ENCODE data around the gene DIS3L2. TPM values are rescaled to one million over a fixed set of nuclear protein-coding genes. Genes with fewer than 3 reads are reported as not detected.

Gene DIS3L2
- total RNA-seq, 1 donor from 2014 or later, result 24.0 TPM

- no peaks in the 10 kb centered on the region for H3K79me2 ChIP-seq (ENCODE audit: insufficient read depth, low read length)
- peaks cover 3% of the 10 kb centered on the region for H3K9me3 Mint-ChIP-seq (ENCODE audit: unreplicated experiment)
- no peak overlapping the region for H3K27ac ChIP-seq (ENCODE audit: low read depth, low read length)
- H3K4me2 ChIP-seq (ENCODE audit: low read length), result no peak overlapping the region
- no peak overlapping the region for H3K9ac ChIP-seq (ENCODE audit: low read length)
- H3K27me3 Mint-ChIP-seq (ENCODE audit: low read depth, unreplicated experiment), result no peaks in the 10 kb centered on the region
- H3K4me1 Mint-ChIP-seq (ENCODE audit: low read depth, unreplicated experiment), result peaks cover 15% of the 10 kb centered on the region
- TF ChIP-seq, protein P1, sequence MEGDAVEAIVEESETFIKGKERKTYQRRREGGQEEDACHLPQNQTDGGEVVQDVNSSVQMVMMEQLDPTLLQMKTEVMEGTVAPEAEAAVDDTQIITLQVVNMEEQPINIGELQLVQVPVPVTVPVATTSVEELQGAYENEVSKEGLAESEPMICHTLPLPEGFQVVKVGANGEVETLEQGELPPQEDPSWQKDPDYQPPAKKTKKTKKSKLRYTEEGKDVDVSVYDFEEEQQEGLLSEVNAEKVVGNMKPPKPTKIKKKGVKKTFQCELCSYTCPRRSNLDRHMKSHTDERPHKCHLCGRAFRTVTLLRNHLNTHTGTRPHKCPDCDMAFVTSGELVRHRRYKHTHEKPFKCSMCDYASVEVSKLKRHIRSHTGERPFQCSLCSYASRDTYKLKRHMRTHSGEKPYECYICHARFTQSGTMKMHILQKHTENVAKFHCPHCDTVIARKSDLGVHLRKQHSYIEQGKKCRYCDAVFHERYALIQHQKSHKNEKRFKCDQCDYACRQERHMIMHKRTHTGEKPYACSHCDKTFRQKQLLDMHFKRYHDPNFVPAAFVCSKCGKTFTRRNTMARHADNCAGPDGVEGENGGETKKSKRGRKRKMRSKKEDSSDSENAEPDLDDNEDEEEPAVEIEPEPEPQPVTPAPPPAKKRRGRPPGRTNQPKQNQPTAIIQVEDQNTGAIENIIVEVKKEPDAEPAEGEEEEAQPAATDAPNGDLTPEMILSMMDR (IDR thresholded peaks at IDR 0.05; ENCODE audit: insufficient read depth, low read depth, low read length), result no peak
- TF ChIP-seq EZH2 (IDR thresholded peaks at IDR 0.05; ENCODE audit: insufficient read depth, low read length), result no peak
- H3K36me3 ChIP-seq (ENCODE audit: insufficient read depth, low read length), result no peaks in the 10 kb centered on the region
- H3K27me3 ChIP-seq (ENCODE audit: insufficient read depth, low read length), result no peaks in the 10 kb centered on the region
- peaks cover 6% of the 10 kb centered on the region for H3K36me3 Mint-ChIP-seq (ENCODE audit: low read depth, unreplicated experiment)
- H4K20me1 ChIP-seq (ENCODE audit: insufficient read depth, low read length), result peaks cover 10% of the 10 kb centered on the region
- peaks cover 3% of the 10 kb centered on the region for H3K4me1 ChIP-seq (ENCODE audit: insufficient read depth, low read length)
- FAIRE-seq (no peak), DNase-seq (ENCODE audit: low read depth) (no peak)
- no peak overlapping the region for H3K4me3 ChIP-seq (ENCODE audit: insufficient read depth, low read depth, low read length)
- no peak overlapping the region for H2AFZ ChIP-seq (ENCODE audit: low read depth, low read length)
- H3K4me3 Mint-ChIP-seq (ENCODE audit: unreplicated experiment), result no peak overlapping the region
- no peaks in the 10 kb centered on the region for H3K9me3 ChIP-seq (ENCODE audit: insufficient read depth, low read depth, low read length)
- no peak overlapping the region for H3K27ac Mint-ChIP-seq (ENCODE audit: unreplicated experiment)
Observed at GRCh38 chr2:232116852-232117251, 155.3 kb downstream of the DIS3L2 start.

GRCh38 chr2:232117413-232117812 is 155.9 kb downstream of the DIS3L2 start:
- H3K4me3 ChIP-seq (ENCODE audit: insufficient read depth, low read depth, low read length), result no peak overlapping the region
- Mint-ChIP-seq H3K9me3 (ENCODE audit: unreplicated experiment) (peaks cover 3% of the 10 kb centered on the region), H3K27ac (ENCODE audit: unreplicated experiment) (no peak overlapping the region), H3K4me3 (ENCODE audit: unreplicated experiment) (no peak overlapping the region), H3K4me1 (ENCODE audit: low read depth, unreplicated experiment) (peaks cover 15% of the 10 kb centered on the region), H3K36me3 (ENCODE audit: low read depth, unreplicated experiment) (peaks cover 6% of the 10 kb centered on the region), H3K27me3 (ENCODE audit: low read depth, unreplicated experiment) (no peaks in the 10 kb centered on the region)
- no peaks in the 10 kb centered on the region for H3K27me3 ChIP-seq (ENCODE audit: insufficient read depth, low read length)
- H3K79me2 ChIP-seq (ENCODE audit: insufficient read depth, low read length), result no peaks in the 10 kb centered on the region
- H3K27ac ChIP-seq (ENCODE audit: low read depth, low read length), result no peak overlapping the region
- no peak overlapping the region for H3K9ac ChIP-seq (ENCODE audit: low read length)
- no peak for DNase-seq (ENCODE audit: low read depth)
- H3K4me2 ChIP-seq (ENCODE audit: low read length), result no peak overlapping the region
- no peak for FAIRE-seq
- no peak overlapping the region for H2AFZ ChIP-seq (ENCODE audit: low read depth, low read length)
- peaks cover 3% of the 10 kb centered on the region for H3K4me1 ChIP-seq (ENCODE audit: insufficient read depth, low read length)
- H4K20me1 ChIP-seq (ENCODE audit: insufficient read depth, low read length), result peaks cover 10% of the 10 kb centered on the region
- H3K36me3 ChIP-seq (ENCODE audit: insufficient read depth, low read length), result no peaks in the 10 kb centered on the region
- H3K9me3 ChIP-seq (ENCODE audit: insufficient read depth, low read depth, low read length), result no peaks in the 10 kb centered on the region
- TF ChIP-seq EZH2 (IDR thresholded peaks at IDR 0.05; ENCODE audit: insufficient read depth, low read length), result no peak
- TF ChIP-seq, protein P1 (IDR thresholded peaks at IDR 0.05; ENCODE audit: insufficient read depth, low read depth, low read length), result no peak

GRCh38 chr2:232120911-232121310 is 159.4 kb downstream of the DIS3L2 start:
- H3K4me2 ChIP-seq (ENCODE audit: low read length), result no peak overlapping the region
- Mint-ChIP-seq H3K4me3 (ENCODE audit: unreplicated experiment) (no peak overlapping the region), H3K27me3 (ENCODE audit: low read depth, unreplicated experiment) (no peaks in the 10 kb centered on the region), H3K4me1 (ENCODE audit: low read depth, unreplicated experiment) (peaks cover 9% of the 10 kb centered on the region), H3K36me3 (ENCODE audit: low read depth, unreplicated experiment) (peaks cover 8% of the 10 kb centered on the region), H3K9me3 (ENCODE audit: unreplicated experiment) (no peaks in the 10 kb centered on the region), H3K27ac (ENCODE audit: unreplicated experiment) (no peak overlapping the region)
- H3K36me3 ChIP-seq (ENCODE audit: insufficient read depth, low read length), result no peaks in the 10 kb centered on the region
- peak; percentile 22 for DNase-seq (ENCODE audit: low read depth)
- no peak overlapping the region for H3K27ac ChIP-seq (ENCODE audit: low read depth, low read length)
- no peak overlapping the region for H3K9ac ChIP-seq (ENCODE audit: low read length)
- H3K4me3 ChIP-seq (ENCODE audit: insufficient read depth, low read depth, low read length), result no peak overlapping the region
- H4K20me1 ChIP-seq (ENCODE audit: insufficient read depth, low read length), result peaks cover 10% of the 10 kb centered on the region
- no peaks in the 10 kb centered on the region for H3K79me2 ChIP-seq (ENCODE audit: insufficient read depth, low read length)
- H3K27me3 ChIP-seq (ENCODE audit: insufficient read depth, low read length), result no peaks in the 10 kb centered on the region
- no peak for TF ChIP-seq EZH2 (IDR thresholded peaks at IDR 0.05; ENCODE audit: insufficient read depth, low read length)
- TF ChIP-seq, protein P1 (IDR thresholded peaks at IDR 0.05; ENCODE audit: insufficient read depth, low read depth, low read length), result no peak
- no peak for FAIRE-seq
- H3K9me3 ChIP-seq (ENCODE audit: insufficient read depth, low read depth, low read length), result no peaks in the 10 kb centered on the region
- H2AFZ ChIP-seq (ENCODE audit: low read depth, low read length), result no peak overlapping the region
- peaks cover 3% of the 10 kb centered on the region for H3K4me1 ChIP-seq (ENCODE audit: insufficient read depth, low read length)
